ENCODE results near the gene SOSTDC1. TPM values are rescaled to one million over a fixed set of nuclear protein-coding genes. Genes with fewer than 3 reads are reported as not detected.
A peak's percentile ranks its signal among the peaks of the same experiment; 100 is the strongest.

The SOSTDC1 gene
- polyA plus RNA-seq, 1 of the 3 experiments (the other 2 are of a cell fraction): 0.13 TPM

DNA sequence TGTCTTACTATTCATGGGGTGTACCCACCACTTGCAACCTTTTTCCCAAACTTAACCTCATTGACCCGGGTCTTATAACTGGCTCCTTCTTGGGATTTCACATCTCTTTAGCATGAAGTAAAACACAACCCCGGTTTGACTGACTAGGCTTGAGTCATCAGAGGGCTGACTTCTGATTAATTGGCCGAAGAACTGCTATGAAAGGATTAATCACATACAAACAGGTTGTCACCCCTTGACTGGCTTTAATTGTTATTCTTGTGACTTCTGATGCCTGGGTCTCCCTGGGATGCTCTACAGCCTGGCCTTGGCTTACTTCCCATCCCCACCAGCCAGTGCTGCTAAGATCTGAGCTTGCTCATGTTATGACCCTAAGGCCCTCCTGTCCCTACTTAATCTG, 35.4 kb downstream of the SOSTDC1 start (continued):
- TF ChIP-seq CHD2 (IDR thresholded peaks at IDR 0.05; ENCODE audit: low read length, partially characterized antibody) (no peak), NRF1 (IDR thresholded peaks at IDR 0.05; ENCODE audit: low read depth, low read length) (no peak), GABPA (IDR thresholded peaks at IDR 0.05; ENCODE audit: low read depth) (no peak), RXRA (IDR thresholded peaks at IDR 0.05; ENCODE audit: borderline replicate concordance, low read depth) (peak; percentile 34; the same call in 1 of the 2 replicates), RFX5 (IDR thresholded peaks at IDR 0.05; ENCODE audit: low read length) (no peak), NFIC (IDR thresholded peaks at IDR 0.05; ENCODE audit: borderline replicate concordance) (peak; percentile 15; the same call in 1 of the 2 replicates), EZH2phosphoT487 (IDR thresholded peaks at IDR 0.05; ENCODE audit: borderline replicate concordance, low read depth) (no peak), YY1 (IDR thresholded peaks at IDR 0.05; ENCODE audit: low read depth) (no peak), ELF1 (IDR thresholded peaks at IDR 0.05) (no peak), JUND (IDR thresholded peaks at IDR 0.05) (peak; percentile 44)
- TF ChIP-seq, protein P1, sequence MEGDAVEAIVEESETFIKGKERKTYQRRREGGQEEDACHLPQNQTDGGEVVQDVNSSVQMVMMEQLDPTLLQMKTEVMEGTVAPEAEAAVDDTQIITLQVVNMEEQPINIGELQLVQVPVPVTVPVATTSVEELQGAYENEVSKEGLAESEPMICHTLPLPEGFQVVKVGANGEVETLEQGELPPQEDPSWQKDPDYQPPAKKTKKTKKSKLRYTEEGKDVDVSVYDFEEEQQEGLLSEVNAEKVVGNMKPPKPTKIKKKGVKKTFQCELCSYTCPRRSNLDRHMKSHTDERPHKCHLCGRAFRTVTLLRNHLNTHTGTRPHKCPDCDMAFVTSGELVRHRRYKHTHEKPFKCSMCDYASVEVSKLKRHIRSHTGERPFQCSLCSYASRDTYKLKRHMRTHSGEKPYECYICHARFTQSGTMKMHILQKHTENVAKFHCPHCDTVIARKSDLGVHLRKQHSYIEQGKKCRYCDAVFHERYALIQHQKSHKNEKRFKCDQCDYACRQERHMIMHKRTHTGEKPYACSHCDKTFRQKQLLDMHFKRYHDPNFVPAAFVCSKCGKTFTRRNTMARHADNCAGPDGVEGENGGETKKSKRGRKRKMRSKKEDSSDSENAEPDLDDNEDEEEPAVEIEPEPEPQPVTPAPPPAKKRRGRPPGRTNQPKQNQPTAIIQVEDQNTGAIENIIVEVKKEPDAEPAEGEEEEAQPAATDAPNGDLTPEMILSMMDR (IDR thresholded peaks at IDR 0.05): no peak

- Histone ChIP-seq H3K4me2 (no peak overlapping the region), H3K4me1 (ENCODE audit: control insufficient read depth in 1 of 2, insufficient read depth in 2 of 2, low read depth in 1 of 2, low read length in 1 of 2) (no peaks in the 10 kb centered on the region; a peak in 2 of 4 replicates), H3K27me3 (ENCODE audit: insufficient read depth) (no peaks in the 10 kb centered on the region), H4K20me1 (ENCODE audit: insufficient read depth) (no peaks in the 10 kb centered on the region), H3K9me3 (no peaks in the 10 kb centered on the region), H3F3A (replicated peaks; ENCODE audit: insufficient read depth) (no peaks in the 10 kb centered on the region), H3K79me2 (ENCODE audit: insufficient read depth) (no peaks in the 10 kb centered on the region), H2AFZ (ENCODE audit: low read depth) (no peak overlapping the region), H3K9me2 (no peaks in the 10 kb centered on the region), H3K9ac (no peak overlapping the region), H3K36me3 (replicated peaks in 1 of 2; ENCODE audit: control insufficient read depth in 1 of 2, insufficient read depth in 2 of 2, low read length in 1 of 2) (no peaks in the 10 kb centered on the region), H3K4me3 (ENCODE audit: low read depth in 2 of 2, low read length in 1 of 2) (no peak overlapping the region), H3K27ac (ENCODE audit: low read depth in 2 of 2, low read length in 1 of 2) (peak overlapping the region in 1 of 2 experiments; percentile 24; a peak in 1 of 4 replicates)
- 56% methylated on average over 2 of the region's 2 CpGs for WGBS (ENCODE audit: low lambda C conversion rate)
- DNase-seq: no peak
- ChIA-PET CTCF (interaction anchor here (1.1 kb wide), 1 partner anchor 348 kb away, joined by 5 read pairs; no protein-coding TSS in a partner anchor), POLR2A (no interaction called here)
- TF ChIP-seq, protein P2, sequence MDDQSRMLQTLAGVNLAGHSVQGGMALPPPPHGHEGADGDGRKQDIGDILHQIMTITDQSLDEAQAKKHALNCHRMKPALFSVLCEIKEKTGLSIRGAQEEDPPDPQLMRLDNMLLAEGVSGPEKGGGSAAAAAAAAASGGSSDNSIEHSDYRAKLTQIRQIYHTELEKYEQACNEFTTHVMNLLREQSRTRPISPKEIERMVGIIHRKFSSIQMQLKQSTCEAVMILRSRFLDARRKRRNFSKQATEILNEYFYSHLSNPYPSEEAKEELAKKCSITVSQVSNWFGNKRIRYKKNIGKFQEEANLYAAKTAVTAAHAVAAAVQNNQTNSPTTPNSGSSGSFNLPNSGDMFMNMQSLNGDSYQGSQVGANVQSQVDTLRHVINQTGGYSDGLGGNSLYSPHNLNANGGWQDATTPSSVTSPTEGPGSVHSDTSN (IDR thresholded peaks at IDR 0.05): peak; percentile 50; the same call in 1 of the 2 replicates
- TF ChIP-seq EZH2phosphoT487 (IDR thresholded peaks at IDR 0.05; ENCODE audit: borderline replicate concordance, low read depth): no peak
- TF ChIP-seq RCOR1 (IDR thresholded peaks at IDR 0.05; ENCODE audit: low read length): no peak
- peak; percentile 57; the same call in 1 of the 2 replicates for TF ChIP-seq FOSL2 (IDR thresholded peaks at IDR 0.05; ENCODE audit: borderline replicate concordance, low read depth)
- TF ChIP-seq GABPA (IDR thresholded peaks at IDR 0.05; ENCODE audit: low read depth): no peak
- peak; percentile 74 for TF ChIP-seq REST (IDR thresholded peaks at IDR 0.05; ENCODE audit: low read depth, low read length)
- peak; percentile 52; the same call in 1 of the 2 replicates for TF ChIP-seq TEAD4 (IDR thresholded peaks at IDR 0.05; ENCODE audit: borderline replicate concordance, insufficient read depth)
- TF ChIP-seq GATA2 (CRISPR knock-in tag; IDR thresholded peaks at IDR 0.05): no peak
- no peak for TF ChIP-seq MXI1 (IDR thresholded peaks at IDR 0.05; ENCODE audit: low read depth, low read length)
- TF ChIP-seq CHD2 (IDR thresholded peaks at IDR 0.05; ENCODE audit: low read length, partially characterized antibody): no peak
- TF ChIP-seq, protein P1 (IDR thresholded peaks at IDR 0.05): no peak
- no peak for TF ChIP-seq SIN3A (IDR thresholded peaks at IDR 0.05; ENCODE audit: borderline replicate concordance, low read depth, low read length)
- TF ChIP-seq, protein P3, sequence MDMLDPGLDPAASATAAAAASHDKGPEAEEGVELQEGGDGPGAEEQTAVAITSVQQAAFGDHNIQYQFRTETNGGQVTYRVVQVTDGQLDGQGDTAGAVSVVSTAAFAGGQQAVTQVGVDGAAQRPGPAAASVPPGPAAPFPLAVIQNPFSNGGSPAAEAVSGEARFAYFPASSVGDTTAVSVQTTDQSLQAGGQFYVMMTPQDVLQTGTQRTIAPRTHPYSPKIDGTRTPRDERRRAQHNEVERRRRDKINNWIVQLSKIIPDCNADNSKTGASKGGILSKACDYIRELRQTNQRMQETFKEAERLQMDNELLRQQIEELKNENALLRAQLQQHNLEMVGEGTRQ (IDR thresholded peaks at IDR 0.05; ENCODE audit: borderline replicate concordance, low read depth, low read length): no peak
- TF ChIP-seq, protein P4, sequence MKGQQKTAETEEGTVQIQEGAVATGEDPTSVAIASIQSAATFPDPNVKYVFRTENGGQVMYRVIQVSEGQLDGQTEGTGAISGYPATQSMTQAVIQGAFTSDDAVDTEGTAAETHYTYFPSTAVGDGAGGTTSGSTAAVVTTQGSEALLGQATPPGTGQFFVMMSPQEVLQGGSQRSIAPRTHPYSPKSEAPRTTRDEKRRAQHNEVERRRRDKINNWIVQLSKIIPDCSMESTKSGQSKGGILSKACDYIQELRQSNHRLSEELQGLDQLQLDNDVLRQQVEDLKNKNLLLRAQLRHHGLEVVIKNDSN (IDR thresholded peaks at IDR 0.05; ENCODE audit: borderline replicate concordance, low read depth): no peak
These were observed 36.9 kb downstream of the SOSTDC1 start for GRCh38 chr7:16428672-16429071.

Measured in SK-N-SH (cell line).